NT2/D1 (cell line): ENCODE data around the gene MYO7B.

Experiments used
- YY1 ChIP-seq: IDR thresholded peaks from 2 replicates; pipeline ENCODE4 v1.6.1; 2011; ENCODE audit not compliant: insufficient read length, insufficient read depth
- ZNF274 ChIP-seq: IDR thresholded peaks from 2 replicates; pipeline ENCODE4 v1.6.1; 2011; ENCODE audit warnings: mild to moderate bottlenecking, low read depth, low read length

DNA sequence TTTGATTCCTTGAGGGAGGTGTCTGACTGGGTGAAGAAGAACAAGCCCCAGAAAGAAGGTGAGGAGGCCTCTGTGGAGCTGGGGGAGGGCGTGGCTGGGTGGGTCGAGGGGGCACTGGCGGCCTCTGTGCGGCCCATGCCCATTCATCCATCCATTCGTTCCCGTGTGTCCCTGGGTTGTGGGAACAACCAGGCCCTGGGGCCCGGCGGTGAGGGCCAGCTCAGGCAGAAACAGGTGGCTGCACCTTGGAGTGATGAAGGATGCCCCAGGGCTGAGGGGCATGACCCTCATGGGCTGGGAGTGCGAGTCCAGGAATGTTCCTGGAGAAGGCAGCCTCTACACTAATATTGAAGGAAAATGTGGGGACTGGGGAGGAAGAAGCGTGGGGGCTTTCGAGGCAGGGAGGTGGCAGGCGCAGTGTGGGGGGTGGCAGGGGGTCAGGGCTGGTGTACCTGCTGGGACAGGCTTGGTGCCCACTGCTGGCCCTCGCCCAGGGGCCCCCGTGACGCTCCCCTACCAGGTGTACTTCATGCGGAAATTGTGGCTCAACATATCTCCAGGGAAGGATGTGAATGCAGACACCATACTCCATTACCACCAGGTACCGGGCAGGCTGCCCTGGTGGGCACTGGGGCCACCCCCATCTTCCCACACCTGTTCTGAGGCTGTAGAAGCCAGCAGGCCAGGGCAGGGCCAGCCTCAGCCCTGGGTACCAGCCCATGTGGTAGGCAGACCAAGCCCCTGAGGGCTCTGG is 99.3 kb downstream of the MYO7B start:
- TF ChIP-seq ZNF274 (no peak), YY1 (no peak)
